ENCODE data around the gene FBN2. TPM values are rescaled to one million over a fixed set of nuclear protein-coding genes. Genes with fewer than 3 reads are reported as not detected.
A peak's percentile ranks its signal among the peaks of the same experiment; 100 is the strongest.

Gene FBN2
- total RNA-seq, 1 experiment from 2014 or later: not detected

GRCh38 chr5:128257076-128257475 lies 281.0 kb downstream of the FBN2 start:
- in situ Hi-C loops (cut with HindIII; ENCODE audit: low pct_unique_long_range_greater_than_20kb, low sequenced_read_pairs): no loop called here
- DNase-seq (ENCODE audit: low read depth): no peak

- in situ Hi-C loops (cut with HindIII; ENCODE audit: low pct_unique_long_range_greater_than_20kb, low sequenced_read_pairs): no loop called here
- no peak for DNase-seq (ENCODE audit: low read depth)
Measured at GRCh38 chr5:128254789-128255188, 283.3 kb downstream of the FBN2 start.

- no peak for DNase-seq (ENCODE audit: low read depth)
- in situ Hi-C loops (cut with HindIII; ENCODE audit: low pct_unique_long_range_greater_than_20kb, low sequenced_read_pairs): no loop called here
Measured at GRCh38 chr5:128253880-128254279, 284.2 kb downstream of the FBN2 start.

GRCh38 chr5:128253161-128253560 lies 284.9 kb downstream of the FBN2 start:
- DNase-seq (ENCODE audit: low read depth): no peak
- in situ Hi-C loops (cut with HindIII; ENCODE audit: low pct_unique_long_range_greater_than_20kb, low sequenced_read_pairs): no loop called here

GRCh38 chr5:128252756-128253155 lies 285.3 kb downstream of the FBN2 start:
- in situ Hi-C loops (cut with HindIII; ENCODE audit: low pct_unique_long_range_greater_than_20kb, low sequenced_read_pairs): no loop called here
- no peak for DNase-seq (ENCODE audit: low read depth)

- in situ Hi-C loops (cut with HindIII; ENCODE audit: low pct_unique_long_range_greater_than_20kb, low sequenced_read_pairs): no loop called here
Measured at GRCh38 chr5:128252196-128252595, 285.8 kb downstream of the FBN2 start.

GRCh38 chr5:128245974-128246373 lies 292.1 kb downstream of the FBN2 start:
- DNase-seq (ENCODE audit: low read depth): no peak
- in situ Hi-C loops (cut with HindIII; ENCODE audit: low pct_unique_long_range_greater_than_20kb, low sequenced_read_pairs): no loop called here

More at GRCh38 chr5:128252196-128252595, 285.8 kb downstream of the FBN2 start:
- no peak for DNase-seq (ENCODE audit: low read depth)

- no peak for DNase-seq (ENCODE audit: low read depth)
- in situ Hi-C loops (cut with HindIII; ENCODE audit: low pct_unique_long_range_greater_than_20kb, low sequenced_read_pairs): no loop called here
Measured at GRCh38 chr5:128243958-128244582, 294.0 kb downstream of the FBN2 start.

- in situ Hi-C loops (cut with HindIII; ENCODE audit: low pct_unique_long_range_greater_than_20kb, low sequenced_read_pairs): no loop called here
- DNase-seq (ENCODE audit: low read depth): no peak
Measured at GRCh38 chr5:128241051-128241695, 296.9 kb downstream of the FBN2 start.

GRCh38 chr5:128237546-128237945 lies 300.5 kb downstream of the FBN2 start:
- no peak for DNase-seq (ENCODE audit: low read depth)

GRCh38 chr5:128237000-128237399 lies 301.0 kb downstream of the FBN2 start:
- in situ Hi-C loops (cut with HindIII; ENCODE audit: low pct_unique_long_range_greater_than_20kb, low sequenced_read_pairs): no loop called here
- no peak for DNase-seq (ENCODE audit: low read depth)

More at GRCh38 chr5:128237546-128237945, 300.5 kb downstream of the FBN2 start:
- in situ Hi-C loops (cut with HindIII; ENCODE audit: low pct_unique_long_range_greater_than_20kb, low sequenced_read_pairs): no loop called here

GRCh38 chr5:128236334-128236733 lies 301.7 kb downstream of the FBN2 start:
- in situ Hi-C loops (cut with HindIII; ENCODE audit: low pct_unique_long_range_greater_than_20kb, low sequenced_read_pairs): no loop called here

GRCh38 chr5:128234928-128235641 lies 303.0 kb downstream of the FBN2 start:
- in situ Hi-C loops (cut with HindIII; ENCODE audit: low pct_unique_long_range_greater_than_20kb, low sequenced_read_pairs): no loop called here
- no peak for DNase-seq (ENCODE audit: low read depth)

More at GRCh38 chr5:128236334-128236733, 301.7 kb downstream of the FBN2 start:
- no peak for DNase-seq (ENCODE audit: low read depth)

- DNase-seq (ENCODE audit: low read depth): peak; percentile 33
- in situ Hi-C loops (cut with HindIII; ENCODE audit: low pct_unique_long_range_greater_than_20kb, low sequenced_read_pairs): no loop called here
Measured at GRCh38 chr5:128228521-128228920, 309.5 kb downstream of the FBN2 start.

- DNase-seq (ENCODE audit: low read depth): peak; percentile 37
- in situ Hi-C loops (cut with HindIII; ENCODE audit: low pct_unique_long_range_greater_than_20kb, low sequenced_read_pairs): no loop called here
Measured at GRCh38 chr5:128228008-128228407, 310.0 kb downstream of the FBN2 start.

GRCh38 chr5:128225245-128226030 lies 312.6 kb downstream of the FBN2 start:
- in situ Hi-C loops (cut with HindIII; ENCODE audit: low pct_unique_long_range_greater_than_20kb, low sequenced_read_pairs): no loop called here
- DNase-seq (ENCODE audit: low read depth): peak; percentile 24

- no peak for DNase-seq (ENCODE audit: low read depth)
- in situ Hi-C loops (cut with HindIII; ENCODE audit: low pct_unique_long_range_greater_than_20kb, low sequenced_read_pairs): no loop called here
Measured at GRCh38 chr5:128224336-128224735, 313.7 kb downstream of the FBN2 start.

GRCh38 chr5:128220841-128221240 lies 317.2 kb downstream of the FBN2 start:
- DNase-seq (ENCODE audit: low read depth): no peak
- in situ Hi-C loops (cut with HindIII; ENCODE audit: low pct_unique_long_range_greater_than_20kb, low sequenced_read_pairs): no loop called here

All from Caki2 (cell line).